ENCODE measurements around the gene SHISA4. TPM values are rescaled to one million over a fixed set of nuclear protein-coding genes. Genes with fewer than 3 reads are reported as not detected.

SHISA4 gene
- total and polyA plus RNA-seq, 8 donors = 3.6 to 9.3 (median 5.4) TPM

GRCh38 chr1:201918343-201918742 lies 29.6 kb downstream of the SHISA4 start:
- no peaks in the 10 kb centered on the region for H3K36me3 ChIP-seq
- no peaks in the 10 kb centered on the region for H3K9me3 ChIP-seq
- DNase-seq = no peak
- no peaks in the 10 kb centered on the region for H3K4me1 ChIP-seq
- FAIRE-seq = no peak
- no peak overlapping the region for H3K4me3 ChIP-seq
- ATAC-seq = no peak
- intact Hi-C loops (cut with DNase I) = no loop called here
- no peaks in the 10 kb centered on the region for H3K27me3 ChIP-seq
- no peak for TF ChIP-seq CTCF (IDR thresholded peaks at IDR 0.05)
- H3K27ac ChIP-seq = no peak overlapping the region
- WGBS, 2 donors = 69 to 76% methylated on average over 5 of the region's 5 CpGs

- 82 to 85% methylated on average over 3 of the region's 3 CpGs for WGBS, 2 donors
- intact Hi-C loops (cut with DNase I) = no loop called here
- no peak for TF ChIP-seq CTCF (IDR thresholded peaks at IDR 0.05)
- H3K9me3 ChIP-seq = no peaks in the 10 kb centered on the region
- no peak for DNase-seq
- H3K27ac ChIP-seq = no peak overlapping the region
- no peak overlapping the region for H3K4me3 ChIP-seq
- ATAC-seq = no peak
- FAIRE-seq = no peak
- H3K27me3 ChIP-seq = no peaks in the 10 kb centered on the region
- H3K4me1 ChIP-seq = no peaks in the 10 kb centered on the region
- H3K36me3 ChIP-seq = no peaks in the 10 kb centered on the region
These were observed 33.4 kb downstream of the SHISA4 start for GRCh38 chr1:201921952-201922558.

GRCh38 chr1:201925301-201925567 lies 36.5 kb downstream of the SHISA4 start:
- H3K27me3 ChIP-seq = no peaks in the 10 kb centered on the region
- no peaks in the 10 kb centered on the region for H3K9me3 ChIP-seq
- intact Hi-C loops (cut with DNase I) = no loop called here
- no peaks in the 10 kb centered on the region for H3K4me1 ChIP-seq
- ATAC-seq = no peak
- FAIRE-seq = no peak
- no peaks in the 10 kb centered on the region for H3K36me3 ChIP-seq
- no peak overlapping the region for H3K27ac ChIP-seq
- no peak overlapping the region for H3K4me3 ChIP-seq
- WGBS, 2 donors = 84 to 98% methylated on average over 2 of the region's 2 CpGs
- no peak for TF ChIP-seq CTCF (IDR thresholded peaks at IDR 0.05)
- no peak for DNase-seq

- ATAC-seq (no peak), DNase-seq (no peak), FAIRE-seq (no peak)
- H3K4me1 ChIP-seq = no peaks in the 10 kb centered on the region
- 75 to 80% methylated on average over 5 of the region's 5 CpGs for WGBS, 2 donors
- no peaks in the 10 kb centered on the region for H3K36me3 ChIP-seq
- no peak for TF ChIP-seq CTCF (IDR thresholded peaks at IDR 0.05)
- no peaks in the 10 kb centered on the region for H3K9me3 ChIP-seq
- H3K4me3 ChIP-seq = no peak overlapping the region
- no peak overlapping the region for H3K27ac ChIP-seq
- H3K27me3 ChIP-seq = no peaks in the 10 kb centered on the region
- intact Hi-C loops (cut with DNase I) = no loop called here
These were observed 37.4 kb downstream of the SHISA4 start for GRCh38 chr1:201925981-201926645.

- no peak for DNase-seq
- intact Hi-C loops (cut with DNase I) = no loop called here
- Histone ChIP-seq H3K4me1 (no peaks in the 10 kb centered on the region), H3K9me3 (no peaks in the 10 kb centered on the region), H3K36me3 (no peaks in the 10 kb centered on the region), H3K27me3 (no peaks in the 10 kb centered on the region), H3K27ac (no peak overlapping the region), H3K4me3 (no peak overlapping the region)
- FAIRE-seq = no peak
- 82 to 90% methylated on average over 3 of the region's 3 CpGs for WGBS, 2 donors
- ATAC-seq = no peak
- no peak for TF ChIP-seq CTCF (IDR thresholded peaks at IDR 0.05)
These were observed 39.6 kb downstream of the SHISA4 start for GRCh38 chr1:201928266-201928665.
